Measurements from ENCODE around the gene ACAN. TPM values are rescaled to one million over a fixed set of nuclear protein-coding genes. Genes with fewer than 3 reads are reported as not detected.

The ACAN gene
- total RNA-seq, 1 donor from 2014 or later: not detected

DNA sequence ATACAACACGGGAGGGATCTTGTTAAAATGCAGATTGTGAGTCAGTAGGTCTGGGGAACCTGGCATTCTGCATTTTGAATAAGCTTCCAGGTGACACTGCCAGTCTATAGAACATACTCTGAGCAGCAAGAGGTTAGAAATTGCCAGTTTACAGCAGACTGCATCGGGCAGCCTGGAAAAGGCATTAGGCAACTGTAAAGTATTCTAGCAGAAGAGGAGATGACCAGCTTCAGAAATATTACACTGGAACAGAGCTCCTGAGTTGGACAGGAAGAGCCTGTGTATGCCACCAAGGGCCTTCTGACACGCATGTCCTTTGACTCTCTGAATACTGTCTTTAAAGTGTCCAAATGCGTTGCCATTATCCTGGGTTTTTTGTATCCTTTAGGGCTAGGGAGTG, 2.5 kb upstream of the ACAN start:
- DNase-seq (ENCODE audit: low read depth, low spot score): no peak

DNA sequence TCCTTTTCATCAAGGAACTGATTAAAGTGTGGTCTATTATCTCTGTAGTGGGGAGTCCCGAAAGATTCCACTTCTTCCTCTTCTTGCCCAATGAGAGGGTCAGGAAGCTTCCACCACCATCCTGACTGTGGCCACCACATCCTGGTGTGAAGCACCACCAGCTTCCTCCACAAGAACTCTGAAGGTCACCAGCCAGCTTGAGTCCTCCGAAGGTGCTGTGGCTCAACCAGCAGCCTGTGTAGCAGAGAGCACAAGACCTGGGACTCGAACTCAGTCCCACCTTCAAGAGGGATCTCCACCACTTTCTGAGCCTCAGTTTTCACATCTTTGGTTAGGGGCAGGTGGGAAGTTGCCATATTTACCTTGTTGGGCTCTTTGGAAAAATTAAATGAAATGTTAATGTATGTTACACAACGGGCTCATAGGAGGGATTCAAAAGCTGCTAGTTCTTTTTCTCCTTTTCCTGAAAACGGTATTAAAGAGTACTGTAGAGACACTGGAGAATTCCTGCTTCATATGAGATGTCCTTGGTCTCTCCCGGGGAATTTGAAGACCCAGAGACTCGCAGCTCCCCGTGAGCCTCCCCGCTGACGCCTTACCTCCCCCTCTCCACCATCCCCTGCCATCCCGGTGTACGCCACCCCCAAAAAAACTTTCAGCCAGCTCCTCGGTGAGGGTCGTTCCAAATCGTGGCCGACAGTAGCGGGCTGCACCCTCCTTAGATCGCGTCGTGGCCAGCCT, 816 bp upstream of the ACAN start:
- DNase-seq (ENCODE audit: low read depth, low spot score): no peak

DNA sequence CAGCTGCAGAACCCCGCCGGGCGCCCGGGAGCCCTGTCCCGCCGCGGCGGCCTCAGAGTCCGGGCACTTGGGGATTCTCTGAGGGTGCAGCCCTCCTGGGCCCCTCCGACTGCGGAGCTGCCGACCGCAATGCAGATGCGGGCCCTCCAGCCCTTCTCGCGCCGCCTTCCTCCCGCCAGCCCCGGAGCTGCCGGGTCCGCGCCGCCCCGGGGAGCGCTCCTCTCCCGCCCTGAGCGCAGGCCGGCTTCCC, 320 bp upstream of the ACAN start:
- DNase-seq (ENCODE audit: low read depth, low spot score): no peak

DNA sequence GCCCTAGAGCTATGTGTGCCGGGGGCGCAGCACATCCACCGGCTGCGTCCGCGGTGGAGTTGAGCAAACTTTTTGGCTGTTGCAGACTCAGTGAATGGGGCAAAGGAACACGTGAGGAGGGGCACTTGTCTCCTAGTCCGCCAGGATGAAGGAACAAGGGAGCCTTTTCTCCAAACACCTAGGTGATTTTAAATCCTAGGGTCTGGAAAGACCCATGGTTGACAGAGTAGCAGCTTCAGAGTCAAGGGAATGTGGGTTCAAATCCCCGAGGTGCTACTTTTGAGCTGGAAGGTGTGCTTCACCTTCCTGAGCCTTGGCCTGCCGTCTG, 648 bp downstream of the ACAN start:
- no peak for DNase-seq (ENCODE audit: low read depth, low spot score)

DNA sequence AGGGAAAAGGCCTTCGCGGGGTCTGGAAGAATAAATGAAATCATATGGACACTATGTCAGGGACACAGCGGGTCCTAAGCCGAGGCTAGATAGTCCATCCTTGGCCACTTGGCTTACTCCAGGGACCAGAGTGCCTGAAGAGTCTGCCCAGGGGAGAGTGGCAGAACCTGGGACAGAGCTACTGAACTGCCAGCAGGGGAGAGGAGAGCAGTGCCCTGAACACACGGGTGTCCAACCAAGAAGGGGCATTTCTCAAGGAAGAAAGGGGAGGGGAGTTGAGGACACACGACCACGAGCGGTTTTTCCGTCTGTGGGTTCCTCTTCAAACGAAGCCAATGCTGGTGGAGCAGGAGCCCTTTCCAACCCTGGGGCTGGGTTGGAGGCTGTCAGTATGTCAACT, 1.0 kb downstream of the ACAN start:
- no peak for DNase-seq (ENCODE audit: low read depth, low spot score)

DNA sequence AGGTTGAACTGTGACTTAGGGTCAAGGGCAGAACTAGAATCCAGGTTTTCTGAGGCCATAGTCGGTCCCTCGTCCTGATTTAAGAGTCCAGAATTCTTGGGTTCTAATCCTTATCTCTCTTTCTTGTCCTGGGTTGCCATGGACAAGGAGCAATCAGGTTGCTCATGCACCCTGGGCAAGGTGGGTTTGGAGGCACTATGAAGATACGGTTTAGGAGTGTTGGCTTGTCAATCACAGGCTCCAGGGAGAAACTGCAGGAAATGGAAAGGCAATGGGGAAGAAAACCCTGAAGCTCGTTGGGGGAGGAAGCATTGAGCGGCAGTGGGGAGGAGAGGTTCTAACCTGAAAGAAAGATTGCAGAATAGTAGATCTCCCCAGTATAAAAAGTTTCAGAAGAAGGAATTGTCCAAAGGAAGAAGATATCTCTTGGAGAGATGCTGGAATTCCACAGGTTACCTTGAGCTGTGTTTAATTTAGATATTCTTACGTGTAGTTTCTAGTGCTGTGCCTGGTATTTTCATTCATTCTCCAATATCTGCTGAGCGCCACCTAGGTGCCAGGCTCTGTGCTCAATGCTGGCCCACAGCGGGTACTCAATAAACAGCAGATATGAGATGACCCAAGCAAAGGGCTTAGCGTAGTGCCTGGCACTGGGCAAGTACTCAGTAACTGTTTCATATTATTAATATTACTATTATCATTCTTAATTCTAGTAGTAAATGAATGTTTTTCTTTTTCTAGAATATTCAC, 2.0 kb downstream of the ACAN start:
- DNase-seq (ENCODE audit: low read depth, low spot score): no peak

DNA sequence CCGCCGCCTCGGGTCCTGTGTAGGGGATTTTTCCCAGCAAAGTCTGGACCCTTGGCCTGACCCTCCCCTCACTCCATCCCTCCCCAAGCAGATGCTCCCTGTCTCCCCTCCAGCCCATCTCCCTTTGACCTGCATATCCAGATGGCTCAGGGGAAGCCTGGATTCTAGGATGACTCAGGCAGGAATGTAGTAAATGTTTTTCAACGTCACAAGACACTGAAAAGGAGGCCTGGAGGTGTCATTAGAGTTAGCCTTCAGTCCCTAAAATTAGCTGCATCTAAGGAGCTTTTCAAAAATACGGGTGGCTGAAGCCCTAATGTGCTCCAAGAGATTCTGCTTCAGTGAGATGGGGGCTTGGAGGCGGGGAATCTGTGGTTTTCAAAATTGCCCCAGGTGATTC, 7.2 kb downstream of the ACAN start:
- DNase-seq (ENCODE audit: low read depth, low spot score): no peak

DNA sequence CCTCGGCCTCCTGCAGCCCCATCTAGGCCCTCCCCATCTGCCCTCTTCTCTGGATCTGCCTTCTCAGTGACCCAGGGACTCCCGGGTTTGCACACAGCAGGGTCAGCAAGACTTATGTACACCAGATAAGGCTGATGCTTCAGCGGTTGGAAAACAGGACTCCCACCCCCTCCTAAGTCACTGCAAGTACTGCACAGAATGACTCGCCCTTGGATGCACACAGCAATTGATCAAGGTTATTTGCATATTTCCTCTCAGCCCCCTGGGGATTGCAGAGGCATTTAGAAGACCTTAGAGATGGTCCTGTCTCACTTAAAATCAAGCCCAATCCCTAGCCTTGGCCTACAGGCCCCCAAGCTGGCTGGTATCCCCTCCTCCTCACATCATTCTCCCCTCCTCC, 8.9 kb downstream of the ACAN start:
- no peak for DNase-seq (ENCODE audit: low read depth, low spot score)

DNA sequence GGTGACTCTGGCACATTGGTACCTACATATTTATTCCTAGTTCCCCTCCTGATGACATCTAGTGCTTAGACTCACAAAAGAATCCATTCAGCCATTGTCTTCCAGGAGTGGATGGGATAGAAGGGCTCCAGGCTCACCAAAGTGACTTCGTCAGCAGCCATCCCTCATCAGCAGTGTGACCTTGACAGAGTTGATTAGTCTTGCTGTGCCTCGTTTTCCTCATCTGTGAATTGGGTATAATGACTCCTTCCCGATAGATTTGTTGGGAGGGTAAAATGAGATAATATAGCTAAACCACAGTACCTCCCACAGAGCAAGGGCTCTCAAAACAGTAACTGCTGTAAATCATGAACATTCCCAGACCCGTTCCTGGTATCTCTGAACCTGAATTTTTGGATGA, 10.7 kb downstream of the ACAN start:
- DNase-seq (ENCODE audit: low read depth, low spot score): no peak

DNA sequence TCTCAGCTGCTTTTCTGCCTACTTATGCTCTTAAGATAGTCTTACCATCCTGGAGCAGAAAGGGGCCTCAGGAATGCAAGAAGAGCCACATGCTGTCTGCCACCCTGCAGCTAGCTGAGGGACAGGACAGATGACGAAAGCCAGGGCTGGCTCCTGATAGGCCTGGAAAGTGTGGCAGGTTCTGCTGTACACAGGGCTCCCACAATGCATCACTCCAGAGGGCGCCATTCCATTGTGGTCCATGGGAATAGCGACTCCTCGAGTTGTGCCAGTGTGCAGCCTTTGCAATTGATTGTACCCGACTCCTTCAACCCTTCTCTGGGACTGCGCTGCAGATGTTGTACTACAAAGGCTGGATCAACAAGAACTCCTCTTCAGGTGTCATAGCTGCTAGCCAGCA, 11.2 kb downstream of the ACAN start:
- no peak for DNase-seq (ENCODE audit: low read depth, low spot score)

DNA sequence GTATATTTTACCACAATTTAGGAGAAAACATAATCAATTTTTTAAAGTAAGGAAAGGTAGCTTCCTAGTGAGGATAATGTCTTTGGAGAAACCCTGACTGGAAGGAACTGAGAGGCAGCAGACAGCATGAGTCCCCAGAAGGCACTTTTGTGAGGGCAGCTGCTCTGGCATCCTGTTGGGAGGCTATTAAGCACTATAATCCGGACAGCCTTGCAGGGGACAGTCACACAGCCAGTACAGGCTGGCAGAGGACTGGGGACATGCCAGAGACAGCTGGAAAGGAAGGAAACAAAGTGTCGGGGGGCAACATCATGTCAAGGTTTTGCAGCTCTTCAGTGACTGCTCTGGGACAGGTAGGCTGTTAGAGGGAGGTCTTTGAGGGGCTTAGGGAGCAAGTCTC, 15.7 kb downstream of the ACAN start:
- DNase-seq (ENCODE audit: low read depth, low spot score): no peak

DNA sequence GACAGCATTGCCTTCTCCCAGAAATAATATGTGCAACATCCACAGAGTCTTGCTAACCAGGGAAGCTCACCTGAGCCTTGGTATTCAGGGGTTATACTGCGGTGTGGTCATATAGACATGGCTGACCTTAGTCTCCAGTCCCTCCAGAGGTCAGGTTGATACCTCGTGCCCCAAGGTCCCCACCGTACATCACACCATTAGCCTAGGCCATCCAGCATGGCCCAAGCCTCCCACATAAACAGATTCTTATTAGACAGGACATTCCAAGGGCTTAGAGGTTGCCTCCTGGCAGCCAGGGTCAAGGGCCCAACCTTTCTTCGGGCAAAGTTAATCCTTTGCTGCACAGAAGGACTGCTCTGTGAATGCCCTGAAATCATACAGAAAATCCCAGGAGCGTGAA, 18.8 kb downstream of the ACAN start:
- no peak for DNase-seq (ENCODE audit: low read depth, low spot score)

DNA sequence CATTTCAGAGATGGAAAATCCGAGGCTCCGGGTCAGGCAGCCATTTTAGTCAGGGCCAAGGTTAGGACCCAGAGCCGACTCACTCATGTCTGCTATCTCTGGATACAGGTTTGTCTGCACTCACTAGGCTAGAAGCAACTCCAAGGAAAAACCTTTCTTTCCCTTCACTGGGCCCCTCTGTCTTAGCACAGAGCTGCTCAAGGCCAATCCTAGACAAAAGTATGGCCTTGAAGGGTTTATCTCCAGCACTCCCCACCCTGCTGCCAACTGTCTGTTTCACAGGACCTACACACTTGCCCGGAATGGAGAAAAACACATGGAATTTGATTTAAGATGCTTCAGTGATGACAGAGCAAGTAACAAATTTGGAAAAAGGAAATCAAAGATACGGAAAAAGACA, 25.6 kb downstream of the ACAN start:
- no peak for DNase-seq (ENCODE audit: low read depth, low spot score)

DNA sequence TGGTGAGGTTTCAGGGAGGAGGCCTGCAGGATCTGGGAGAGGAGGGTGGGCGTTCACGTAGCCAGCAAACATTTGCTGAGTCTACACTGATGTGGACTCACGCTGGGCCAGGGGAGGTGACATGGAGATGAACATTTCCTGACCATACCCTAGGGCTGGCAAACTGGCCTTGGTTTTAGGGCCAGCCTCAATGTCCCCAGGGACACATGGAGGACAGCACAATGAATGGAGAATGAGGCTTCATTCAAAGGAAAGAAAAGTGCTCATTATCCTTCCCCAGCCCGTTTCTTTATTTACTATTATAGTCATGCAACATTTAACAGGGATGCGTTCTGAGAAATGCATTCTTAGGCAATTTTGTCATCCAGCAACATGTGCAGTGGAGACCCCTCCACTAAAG, 26.8 kb downstream of the ACAN start:
- no peak for DNase-seq (ENCODE audit: low read depth, low spot score)

DNA sequence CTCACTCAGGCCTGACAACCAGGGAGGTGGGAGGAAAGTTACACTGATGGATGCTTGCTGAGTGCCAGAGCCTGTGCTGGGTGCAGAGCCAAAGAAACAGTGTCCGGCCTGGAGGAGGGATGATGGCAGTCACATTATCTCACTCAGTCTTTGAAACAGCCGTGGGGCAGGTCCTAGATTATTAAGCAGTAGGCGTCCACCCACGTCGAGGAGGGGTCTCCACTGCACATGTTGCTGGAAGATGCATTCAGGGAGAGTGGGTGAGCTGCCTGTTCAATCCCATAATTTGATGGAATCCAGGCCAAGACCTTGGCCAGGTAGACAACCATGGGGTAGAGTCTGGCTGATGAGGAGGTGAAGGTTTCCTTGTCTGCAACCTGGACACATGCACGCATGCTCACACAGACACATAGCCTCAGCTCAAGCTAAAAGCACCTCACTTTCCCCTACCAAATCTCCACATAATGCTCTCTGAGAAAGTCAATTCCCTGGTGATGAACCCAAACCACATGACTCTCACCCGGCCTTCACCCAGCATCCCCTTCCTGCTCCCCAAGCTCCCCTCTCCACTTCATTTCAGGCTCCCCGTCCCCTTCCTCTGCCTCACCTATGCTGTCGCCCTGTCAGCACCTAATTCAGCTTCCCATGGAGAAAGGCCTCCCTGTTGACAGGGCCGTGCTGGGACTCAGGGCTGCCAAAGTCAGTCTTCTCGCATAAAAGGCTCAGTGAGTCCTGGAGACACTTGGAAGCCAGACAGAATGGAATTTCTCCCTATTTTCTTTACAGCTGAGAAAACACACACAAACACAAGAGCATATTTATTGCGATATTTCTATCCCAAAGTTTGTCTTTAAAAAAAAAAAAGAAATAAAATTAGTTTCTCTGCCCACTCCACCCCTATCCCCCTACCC, 29.8 kb downstream of the ACAN start:
- no peak for DNase-seq (ENCODE audit: low read depth, low spot score)

DNA sequence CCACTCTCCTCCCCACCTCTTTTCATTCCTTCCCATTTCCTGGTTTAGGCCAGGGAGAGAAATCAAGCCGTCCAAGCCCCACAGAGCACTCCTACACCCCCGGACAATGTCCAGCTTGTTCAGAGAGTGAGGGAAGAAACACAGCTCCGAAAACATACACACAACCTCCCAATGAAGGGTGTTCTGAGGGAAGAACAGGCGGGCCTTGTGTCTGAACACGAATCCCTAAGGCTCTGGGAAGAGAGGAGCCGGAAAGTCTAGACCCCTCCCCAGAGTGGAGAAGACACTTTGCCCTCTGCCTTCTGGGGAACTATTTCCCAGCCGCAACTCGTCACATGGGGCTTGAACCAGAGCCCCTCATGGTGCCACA, 30.5 kb downstream of the ACAN start:
- DNase-seq (ENCODE audit: low read depth, low spot score): no peak

DNA sequence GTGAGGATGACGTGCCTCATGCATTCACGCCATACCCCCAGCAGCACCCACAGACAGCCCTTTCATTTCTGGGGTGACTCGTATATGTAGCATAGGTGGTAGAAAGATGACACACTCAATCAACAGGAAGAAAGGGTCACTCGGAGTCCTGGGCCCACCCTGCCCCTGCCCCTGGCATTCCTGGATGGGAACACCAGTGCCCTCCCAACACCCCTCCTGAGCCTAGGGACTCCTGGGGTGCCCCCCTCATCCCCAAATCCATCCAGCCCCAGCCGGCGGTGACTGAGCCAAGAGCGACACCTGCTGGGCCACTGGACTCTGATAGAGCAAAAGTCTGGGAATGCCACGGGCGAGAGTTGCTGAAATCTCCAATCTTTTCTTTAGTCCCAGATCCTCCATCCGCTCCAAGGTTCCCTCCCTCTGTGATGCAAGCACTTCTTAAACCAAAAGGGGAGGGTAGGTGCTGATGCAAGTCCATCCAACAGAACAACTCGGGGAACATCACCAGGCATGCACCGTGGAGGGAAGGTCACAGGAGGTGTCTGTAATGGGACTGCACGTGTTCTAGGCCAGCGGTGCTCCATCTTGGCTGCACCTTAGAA, 31.1 kb downstream of the ACAN start:
- no peak for DNase-seq (ENCODE audit: low read depth, low spot score)

DNA sequence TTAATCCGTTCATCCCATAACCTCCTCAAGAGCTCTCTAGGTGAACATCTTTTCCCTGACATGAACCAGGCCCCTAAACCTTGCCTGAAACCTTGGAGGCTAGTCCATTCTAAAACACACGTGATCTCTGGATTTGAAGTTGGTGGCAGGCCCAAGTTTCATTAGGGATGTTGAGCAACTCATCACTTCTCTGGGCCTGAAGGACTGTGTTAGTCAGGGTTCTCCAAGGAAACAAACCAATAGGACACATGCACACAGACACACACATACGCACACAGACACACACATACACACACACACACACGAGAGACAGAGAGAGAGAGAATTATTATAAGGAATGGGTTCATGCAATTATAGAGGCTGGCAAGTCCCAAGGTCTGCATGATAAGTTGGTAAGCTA, 31.9 kb downstream of the ACAN start:
- no peak for DNase-seq (ENCODE audit: low read depth, low spot score)

DNA sequence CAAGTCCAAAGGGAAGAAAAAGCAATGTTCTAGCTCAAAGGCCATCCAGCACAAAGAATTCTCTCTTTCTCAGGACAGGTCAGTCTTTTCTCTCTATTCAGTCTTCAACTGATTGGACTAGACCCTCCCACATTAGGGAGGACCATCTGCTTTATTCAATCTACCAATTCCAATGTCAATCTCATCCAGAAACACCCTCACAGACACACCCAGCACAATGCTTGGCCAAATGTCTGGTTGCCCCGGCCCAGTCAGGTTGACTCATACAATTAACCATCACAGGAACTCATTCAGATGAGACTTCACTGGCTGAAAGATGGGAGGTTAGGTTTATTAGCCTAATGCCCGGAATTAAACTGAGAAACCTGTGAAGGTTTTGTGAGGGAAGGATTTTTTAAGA, 32.4 kb downstream of the ACAN start:
- no peak for DNase-seq (ENCODE audit: low read depth, low spot score)

DNA sequence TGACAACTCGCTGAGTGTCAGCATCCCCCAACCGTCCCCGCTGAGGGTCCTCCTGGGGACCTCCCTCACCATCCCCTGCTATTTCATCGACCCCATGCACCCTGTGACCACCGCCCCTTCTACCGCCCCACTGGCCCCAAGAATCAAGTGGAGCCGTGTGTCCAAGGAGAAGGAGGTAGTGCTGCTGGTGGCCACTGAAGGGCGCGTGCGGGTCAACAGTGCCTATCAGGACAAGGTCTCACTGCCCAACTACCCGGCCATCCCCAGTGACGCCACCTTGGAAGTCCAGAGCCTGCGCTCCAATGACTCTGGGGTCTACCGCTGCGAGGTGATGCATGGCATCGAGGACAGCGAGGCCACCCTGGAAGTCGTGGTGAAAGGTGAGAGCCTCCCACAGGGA, 35.4 kb downstream of the ACAN start:
- DNase-seq (ENCODE audit: low read depth, low spot score): no peak

DNA sequence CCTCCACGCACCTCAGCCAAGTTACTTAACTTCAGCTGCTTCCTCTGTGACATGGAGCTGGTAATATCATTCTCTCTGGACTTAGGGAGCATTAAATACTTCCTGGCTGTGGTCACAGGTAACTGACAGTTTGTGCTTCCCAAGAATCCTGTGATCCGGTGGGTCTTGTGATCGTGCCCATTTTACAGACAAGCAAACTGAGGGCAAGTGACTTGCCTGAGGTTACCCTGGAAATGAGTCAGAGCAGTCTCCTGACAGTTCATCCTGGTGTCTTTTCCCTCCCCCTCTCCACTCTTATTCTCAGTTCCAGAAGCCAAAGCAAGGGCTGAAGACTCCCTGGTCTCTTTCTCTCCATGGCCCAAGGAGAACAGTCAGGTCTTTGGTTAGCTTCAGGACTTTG, 35.9 kb downstream of the ACAN start:
- no peak for DNase-seq (ENCODE audit: low read depth, low spot score)

DNA sequence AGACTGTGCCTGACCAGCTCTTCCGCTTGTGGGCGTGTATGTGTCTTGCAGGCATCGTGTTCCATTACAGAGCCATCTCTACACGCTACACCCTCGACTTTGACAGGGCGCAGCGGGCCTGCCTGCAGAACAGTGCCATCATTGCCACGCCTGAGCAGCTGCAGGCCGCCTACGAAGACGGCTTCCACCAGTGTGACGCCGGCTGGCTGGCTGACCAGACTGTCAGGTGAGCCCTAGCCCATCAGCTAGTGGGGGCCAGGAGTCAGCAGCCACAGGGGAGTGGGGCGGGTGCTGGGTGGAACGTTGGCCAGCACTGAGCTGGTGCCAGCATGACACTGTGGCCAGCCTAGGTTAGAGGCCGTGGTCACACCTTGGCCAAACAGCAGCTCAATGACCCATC, 36.7 kb downstream of the ACAN start:
- DNase-seq (ENCODE audit: low read depth, low spot score): no peak
